GM10266 (cell line): ENCODE data around the gene PRRT1B.

Source experiments
- DNase-seq: peaks from one replicate; pipeline ENCODE4 v3.0.0; 2012; ENCODE audit errors: extremely low spot score
- CTCF ChIP-seq: IDR thresholded peaks from 2 replicates; pipeline ENCODE4 v1.5.1; 2012; ENCODE audit warnings: mild to moderate bottlenecking, low read depth; ENCODE audit not compliant: control insufficient read depth, insufficient read depth; ENCODE audit errors: missing control alignments

Gene PRRT1B

GRCh38 chr9:131595696-131596429 lies 50.5 kb downstream of the PRRT1B start:
- TF ChIP-seq CTCF, result no peak
- no peak for DNase-seq

- TF ChIP-seq CTCF, result no peak
- no peak for DNase-seq
Observed at GRCh38 chr9:131596430-131596743, 51.1 kb downstream of the PRRT1B start.

- no peak for DNase-seq
- no peak for TF ChIP-seq CTCF
Observed at GRCh38 chr9:131597246-131597645, 51.9 kb downstream of the PRRT1B start.

GRCh38 chr9:131598121-131598520 lies 52.8 kb downstream of the PRRT1B start:
- TF ChIP-seq CTCF, result no peak

GRCh38 chr9:131601683-131602181 lies 56.4 kb downstream of the PRRT1B start:
- no peak for DNase-seq
- TF ChIP-seq CTCF, result no peak

More at GRCh38 chr9:131598121-131598520, 52.8 kb downstream of the PRRT1B start:
- no peak for DNase-seq

- DNase-seq, result no peak
- TF ChIP-seq CTCF, result no peak
Observed at GRCh38 chr9:131603199-131603598, 57.9 kb downstream of the PRRT1B start.

- no peak for DNase-seq
- no peak for TF ChIP-seq CTCF
Observed at GRCh38 chr9:131603711-131604439, 58.6 kb downstream of the PRRT1B start.
